Tibial nerve (tissue), 4 donors: Measurements from ENCODE around the gene TRPV6.

Experiments used
- CTCF ChIP-seq, 5 experiments: fragments of 200-600 bp in 3 of 5; fragments of 450-650 bp in 2 of 5; sonication (generic) in 3 of 5; IDR thresholded peaks; one replicate each; pipeline ENCODE4 v1.5.1; 2016 to 2019; ENCODE audit warnings: antibody characterized with exemption in 5 of 5, mild to moderate bottlenecking in 3 of 5, moderate library complexity in 2 of 5
- EP300 ChIP-seq, 2 donors: sonication (generic); formaldehyde crosslinking; IDR thresholded peaks; one replicate each; pipeline ENCODE4 v1.6.1; 2017; ENCODE audit warnings: antibody characterized with exemption in 2 of 2, mild to moderate bottlenecking in 1 of 2

DNA sequence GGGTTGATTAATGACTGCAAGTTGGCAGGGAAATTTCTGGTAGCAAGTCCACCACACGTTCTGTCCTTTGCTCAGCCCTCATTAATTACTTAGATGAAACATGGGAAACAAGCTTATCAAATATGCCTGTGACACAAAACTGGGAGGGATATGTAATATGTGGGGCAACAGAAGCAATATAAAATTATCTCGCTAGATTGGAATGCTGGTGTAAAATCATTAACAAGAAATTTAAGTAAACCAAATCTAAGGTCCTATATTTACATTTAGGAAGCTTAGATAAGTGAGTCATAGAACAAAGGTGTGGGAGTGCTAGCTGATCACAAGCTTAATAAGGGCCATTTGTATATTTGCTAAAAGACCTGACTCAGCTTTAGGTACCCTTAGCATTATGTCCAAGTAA, 24.5 kb upstream of the TRPV6 start:
- no peak for TF ChIP-seq CTCF (IDR thresholded peaks at IDR 0.05)
- no peak for TF ChIP-seq EP300 (IDR thresholded peaks at IDR 0.05)
